Retinal pigment epithelial cell (primary cell): ENCODE data around the gene FRY.

Source experiments
- DNase-seq: peaks from one replicate; pipeline ENCODE4 v3.0.0-alpha.2; 2010; ENCODE audit warnings: low read depth
- H3K4me3 ChIP-seq: 2 replicates; pipeline ENCODE4 v1.5.1; 2011; ENCODE audit warnings: mild to moderate bottlenecking, low read length, control low read depth, moderate library complexity
- TF ChIP-seq, protein P1 (sequence below): conservative IDR thresholded peaks from 2 replicates; pipeline ENCODE4 v1.5.1; 2011; ENCODE audit warnings: low read depth, low read length, control low read depth, inconsistent platforms

FRY gene

DNA sequence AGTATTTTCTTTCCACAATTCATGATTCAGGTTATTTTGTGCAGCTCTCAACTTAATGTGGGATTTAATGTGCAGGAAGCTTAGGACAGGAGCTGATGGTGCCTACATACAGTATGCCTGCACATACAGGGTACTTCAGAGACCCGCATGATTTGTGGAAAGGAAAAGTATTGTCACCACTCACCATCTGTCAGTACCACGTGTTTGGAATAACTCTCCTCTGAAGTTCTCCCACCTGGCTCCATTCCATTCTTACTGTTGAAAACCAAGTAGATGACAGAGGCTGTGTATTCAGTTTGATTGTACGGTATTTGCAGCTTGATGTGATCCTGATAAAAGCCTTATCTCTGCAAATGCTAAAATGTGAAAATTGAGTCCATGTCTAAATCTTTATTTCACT, 197.9 kb downstream of the FRY start:
- TF ChIP-seq, protein P1, sequence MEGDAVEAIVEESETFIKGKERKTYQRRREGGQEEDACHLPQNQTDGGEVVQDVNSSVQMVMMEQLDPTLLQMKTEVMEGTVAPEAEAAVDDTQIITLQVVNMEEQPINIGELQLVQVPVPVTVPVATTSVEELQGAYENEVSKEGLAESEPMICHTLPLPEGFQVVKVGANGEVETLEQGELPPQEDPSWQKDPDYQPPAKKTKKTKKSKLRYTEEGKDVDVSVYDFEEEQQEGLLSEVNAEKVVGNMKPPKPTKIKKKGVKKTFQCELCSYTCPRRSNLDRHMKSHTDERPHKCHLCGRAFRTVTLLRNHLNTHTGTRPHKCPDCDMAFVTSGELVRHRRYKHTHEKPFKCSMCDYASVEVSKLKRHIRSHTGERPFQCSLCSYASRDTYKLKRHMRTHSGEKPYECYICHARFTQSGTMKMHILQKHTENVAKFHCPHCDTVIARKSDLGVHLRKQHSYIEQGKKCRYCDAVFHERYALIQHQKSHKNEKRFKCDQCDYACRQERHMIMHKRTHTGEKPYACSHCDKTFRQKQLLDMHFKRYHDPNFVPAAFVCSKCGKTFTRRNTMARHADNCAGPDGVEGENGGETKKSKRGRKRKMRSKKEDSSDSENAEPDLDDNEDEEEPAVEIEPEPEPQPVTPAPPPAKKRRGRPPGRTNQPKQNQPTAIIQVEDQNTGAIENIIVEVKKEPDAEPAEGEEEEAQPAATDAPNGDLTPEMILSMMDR = no peak
- no peak for DNase-seq
- no peak overlapping the region for H3K4me3 ChIP-seq

DNA sequence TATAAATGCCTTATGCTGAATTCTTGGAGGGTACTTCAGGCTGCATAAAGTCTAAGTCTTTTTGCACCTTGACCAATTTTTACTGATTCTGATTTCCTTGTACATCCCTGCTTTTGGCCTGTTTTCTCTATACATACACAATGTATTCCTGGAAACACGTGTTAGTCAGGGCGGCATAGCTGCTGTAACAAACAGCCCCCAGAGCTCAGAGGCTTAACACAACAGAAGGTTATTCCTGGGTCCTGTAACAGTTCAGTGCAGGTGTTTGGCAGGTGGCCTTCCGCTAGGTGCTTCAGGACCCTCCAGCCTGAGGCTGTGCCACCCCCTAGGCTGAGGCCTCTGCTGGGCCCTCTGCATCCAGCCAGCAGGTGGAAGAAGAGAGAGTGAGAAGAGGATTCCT, 200.7 kb downstream of the FRY start:
- no peak overlapping the region for H3K4me3 ChIP-seq
- TF ChIP-seq, protein P1 = no peak
- no peak for DNase-seq

DNA sequence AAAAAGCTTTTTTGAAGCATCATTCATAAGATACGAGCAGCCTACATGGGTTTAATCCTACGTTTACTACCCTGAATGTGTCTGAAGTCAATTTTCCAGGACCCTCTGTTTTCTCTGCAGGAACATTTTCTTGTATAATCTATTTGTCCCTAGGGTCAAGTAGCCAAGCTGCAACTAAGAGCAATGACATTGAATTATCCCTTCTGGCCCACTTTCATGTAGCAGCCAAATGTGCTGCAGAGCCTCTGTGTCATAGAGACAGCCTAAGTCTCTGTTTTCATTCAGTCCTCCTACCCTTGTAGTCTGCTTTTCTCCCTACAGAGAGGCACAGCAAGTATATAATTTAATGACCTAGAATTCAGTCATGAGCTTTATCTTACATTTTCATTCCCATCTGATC, 201.5 kb downstream of the FRY start:
- TF ChIP-seq, protein P1 = no peak
- DNase-seq = no peak
- H3K4me3 ChIP-seq = no peak overlapping the region

DNA sequence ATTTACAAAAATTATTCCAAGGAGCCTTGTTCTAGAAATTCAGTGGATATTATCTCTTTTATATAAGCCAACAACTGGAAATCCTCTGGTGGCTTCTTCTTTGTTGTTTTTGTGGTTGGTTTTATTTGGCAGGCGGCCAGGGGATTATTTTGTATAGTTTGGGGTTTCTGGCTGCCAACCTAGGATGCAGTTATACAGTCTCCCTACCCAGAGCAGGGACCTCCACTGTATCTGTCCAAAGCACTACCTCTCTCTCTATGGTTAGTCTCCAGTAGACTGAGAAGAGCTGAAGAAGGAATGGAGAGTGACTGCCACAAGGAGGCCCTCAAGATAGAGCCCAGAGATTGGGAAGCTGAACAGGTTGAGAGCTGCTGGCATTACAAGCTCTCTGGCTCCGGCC, 203.3 kb downstream of the FRY start:
- TF ChIP-seq, protein P1 = no peak
- H3K4me3 ChIP-seq = no peak overlapping the region
- DNase-seq = no peak

DNA sequence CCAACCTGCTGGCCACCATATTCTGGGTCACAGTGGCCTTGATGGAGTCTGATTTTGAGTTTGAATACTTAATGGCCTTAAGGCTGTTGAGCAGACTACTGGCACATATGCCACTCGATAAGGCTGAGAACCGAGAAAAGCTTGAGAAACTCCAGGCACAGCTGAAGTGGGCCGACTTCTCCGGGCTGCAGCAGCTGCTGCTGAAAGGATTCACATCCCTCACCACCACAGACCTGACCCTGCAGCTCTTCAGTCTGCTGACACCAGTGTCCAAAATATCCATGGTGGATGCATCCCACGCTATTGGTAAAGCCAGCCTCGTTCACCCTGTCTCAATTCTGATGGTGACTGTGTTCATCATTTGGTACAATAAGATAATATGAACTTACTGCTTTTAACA, 206.1 kb downstream of the FRY start:
- no peak overlapping the region for H3K4me3 ChIP-seq
- TF ChIP-seq, protein P1 = no peak
- no peak for DNase-seq

DNA sequence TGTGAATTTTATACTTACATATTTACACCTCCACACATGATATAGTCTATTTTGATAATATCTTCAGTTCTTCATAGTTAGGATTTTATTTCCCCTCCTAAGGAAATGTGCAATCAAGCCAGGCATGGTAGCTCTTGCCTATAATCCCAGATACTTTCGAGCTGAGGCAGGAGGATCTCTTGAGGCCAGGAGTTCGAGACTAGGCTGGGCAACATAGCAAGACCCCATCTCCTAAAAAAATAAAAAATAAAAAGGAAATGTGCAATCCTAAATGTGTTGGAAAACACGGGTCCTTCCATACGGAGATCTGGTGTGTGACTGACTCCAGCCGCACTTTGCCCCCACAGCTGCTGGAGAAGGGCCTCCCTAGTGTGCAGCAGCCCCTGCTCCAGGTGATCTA, 212.1 kb downstream of the FRY start:
- TF ChIP-seq, protein P1 = no peak
- H3K4me3 ChIP-seq = no peak overlapping the region
- no peak for DNase-seq

DNA sequence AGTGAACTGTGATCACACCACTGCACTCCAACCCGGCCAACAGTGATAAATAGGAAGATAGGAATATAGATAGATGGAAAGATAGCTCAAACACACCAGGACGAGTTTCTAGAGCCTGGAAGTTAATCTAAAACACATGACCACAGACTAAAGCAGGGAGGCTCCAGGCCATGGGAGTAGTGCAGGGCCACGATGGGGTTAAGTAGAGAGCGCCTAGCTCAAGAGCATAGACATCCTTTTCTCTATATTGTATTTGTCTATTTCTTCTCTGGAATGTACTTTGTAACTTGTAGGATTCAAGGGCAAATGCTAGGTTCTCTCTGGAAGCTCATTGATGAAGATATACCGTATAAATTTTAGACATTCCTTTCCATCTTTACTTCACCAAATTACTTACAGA, 214.0 kb downstream of the FRY start:
- TF ChIP-seq, protein P1 = no peak
- no peak overlapping the region for H3K4me3 ChIP-seq
- no peak for DNase-seq
